Measurements from ENCODE around the gene PIGC.

Gene PIGC

DNA sequence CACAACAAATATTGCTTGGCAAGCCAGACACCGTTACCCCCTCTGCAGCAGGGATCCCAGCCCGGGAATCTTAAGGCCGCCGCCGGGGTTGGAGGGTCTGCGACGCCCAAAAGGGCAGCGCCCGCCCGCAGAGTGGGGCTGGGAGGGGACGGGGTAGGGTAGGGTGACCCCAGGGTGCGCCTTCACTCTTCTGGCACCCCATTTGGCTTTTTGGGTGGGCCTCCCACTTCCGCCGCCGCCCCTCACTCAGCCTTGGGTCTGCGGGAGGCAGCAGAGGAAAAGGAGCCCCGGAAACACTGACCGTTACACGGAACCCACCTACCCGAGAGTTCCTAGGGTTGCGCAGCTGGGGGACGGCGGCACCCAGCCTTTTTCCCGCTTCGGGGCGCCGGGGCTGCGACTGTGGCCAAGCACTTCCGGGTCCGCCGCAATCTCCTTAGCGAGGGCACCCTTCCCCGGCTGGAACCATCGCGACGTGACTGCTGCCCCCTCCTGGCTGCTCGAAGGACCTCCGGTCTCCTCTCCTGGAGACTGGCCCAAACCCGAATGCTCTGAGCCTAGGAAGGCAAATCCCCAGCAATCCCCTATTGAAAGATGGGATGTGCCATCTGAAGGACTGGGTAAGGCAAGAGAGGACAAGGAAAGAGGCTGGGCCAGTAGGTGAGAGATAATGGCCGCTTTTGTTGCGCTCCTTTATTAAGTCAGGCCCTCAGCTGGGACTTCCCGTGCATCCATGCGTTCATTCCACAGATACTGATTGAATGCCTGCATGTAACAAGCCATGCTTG, at the start of gene PIGC:
Gene PIGC, minus strand, starts transcription at position 404 of the 788 bp plus-strand sequence. CDS start 1,447 bp downstream, outside the sequence.
- peak; percentile 58 for DNase-seq

DNA sequence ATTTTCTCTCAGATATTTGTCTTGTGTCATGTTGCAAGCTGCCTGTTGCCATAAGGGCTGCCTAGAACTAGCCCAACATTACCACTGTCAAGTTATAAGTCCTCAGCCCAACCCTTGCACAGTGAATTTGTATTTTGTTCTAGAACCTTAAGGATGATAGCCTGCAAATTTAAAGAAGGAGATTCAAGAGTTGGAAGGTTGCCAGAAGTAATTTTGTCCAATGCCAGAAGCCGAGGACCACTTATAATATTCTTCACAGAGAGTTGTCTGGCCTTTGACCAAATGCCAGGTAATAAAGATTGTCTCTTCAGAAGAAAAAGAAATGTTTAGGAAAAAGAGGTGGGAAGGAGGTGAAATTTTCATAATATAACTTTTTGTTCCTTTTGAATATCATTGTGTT, 48.6 kb upstream of the PIGC start:
- no peak for DNase-seq

DNA sequence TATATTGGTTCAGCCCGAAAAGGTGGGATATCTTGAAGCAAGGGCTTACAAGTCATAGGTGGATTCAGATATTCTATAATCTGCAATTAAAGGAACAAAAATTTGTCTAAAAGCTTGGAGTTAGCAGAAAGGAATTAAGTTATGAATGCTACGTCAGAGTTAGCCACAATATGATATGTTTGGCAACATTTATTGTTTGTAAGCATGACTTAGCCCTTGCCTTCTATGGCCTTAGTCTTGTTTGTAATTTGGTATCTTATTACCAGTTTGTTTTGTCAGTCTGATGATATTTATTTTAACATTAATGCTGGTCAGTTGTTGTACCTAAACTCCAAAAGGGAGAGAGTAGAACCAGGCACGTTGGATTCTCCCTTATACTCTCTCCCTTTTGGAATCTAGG, 46.0 kb upstream of the PIGC start:
- DNase-seq: no peak

DNA sequence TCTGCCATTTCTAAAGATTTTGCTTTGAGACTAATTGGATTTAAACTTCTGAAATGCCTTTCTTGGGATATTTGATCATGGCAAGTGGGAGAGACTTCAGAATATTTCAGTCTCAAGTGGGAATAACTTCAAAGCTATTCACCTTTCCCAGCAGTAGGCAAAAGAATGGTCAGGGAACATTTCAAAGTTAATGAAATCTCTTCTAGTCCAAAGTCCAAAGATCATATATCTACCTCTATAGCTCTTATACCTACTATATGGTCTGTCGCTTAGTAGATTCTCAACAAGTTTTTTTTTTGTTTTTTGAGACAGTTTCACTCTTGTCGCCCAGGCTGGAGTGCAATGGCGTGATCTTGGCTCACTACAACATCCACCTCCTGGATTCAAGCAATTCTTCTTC, 44.5 kb upstream of the PIGC start:
- no peak for DNase-seq

DNA sequence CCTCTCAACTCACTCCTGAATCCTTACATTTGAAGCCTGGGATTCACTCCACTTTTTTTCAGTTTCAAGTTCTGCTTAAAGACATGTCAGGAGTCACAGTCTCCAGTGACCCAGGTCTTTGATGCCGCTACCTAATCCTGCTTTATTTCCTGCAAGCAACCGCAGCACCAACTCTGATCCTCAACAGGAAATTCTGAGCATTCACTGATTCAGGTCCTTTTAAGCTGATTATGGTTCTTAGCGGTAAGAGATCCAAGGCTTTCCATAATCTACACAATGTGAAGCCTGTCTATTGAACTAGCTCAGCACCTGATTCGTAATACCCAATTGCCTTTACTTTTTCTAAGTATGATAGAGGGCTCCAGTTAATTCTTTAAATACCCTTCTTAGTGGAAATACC, 43.7 kb upstream of the PIGC start:
- DNase-seq: no peak

DNA sequence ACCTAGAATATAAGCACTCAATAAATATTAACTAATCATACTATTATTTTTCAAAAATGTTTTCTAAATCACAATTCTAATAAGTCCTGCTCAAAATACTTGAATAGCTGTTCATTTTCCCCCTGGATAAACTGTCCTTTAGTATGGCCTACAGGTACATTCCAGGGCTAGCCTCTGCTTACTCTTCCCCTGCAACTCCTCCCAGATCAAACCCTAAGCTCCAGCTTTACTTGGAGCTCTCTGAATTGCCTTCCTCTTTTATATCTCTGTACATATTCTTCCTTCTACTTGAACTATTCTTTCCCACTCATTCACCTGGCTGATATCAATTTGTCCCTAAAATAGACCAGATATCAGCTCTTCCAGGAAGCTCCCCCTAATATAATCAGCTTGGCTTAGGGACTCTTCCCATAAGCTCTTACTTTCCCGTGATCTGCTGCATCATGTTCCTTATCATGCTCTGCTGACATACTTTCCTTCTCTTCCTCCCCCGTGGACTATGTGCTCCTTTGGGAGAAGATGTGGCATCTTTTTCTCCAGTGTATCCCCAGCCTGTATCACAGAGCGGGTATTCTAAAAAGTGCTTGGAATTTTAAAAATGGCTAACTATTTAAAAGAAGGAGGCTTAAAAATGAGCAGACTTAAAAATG, 43.1 kb upstream of the PIGC start:
- DNase-seq: no peak

DNA sequence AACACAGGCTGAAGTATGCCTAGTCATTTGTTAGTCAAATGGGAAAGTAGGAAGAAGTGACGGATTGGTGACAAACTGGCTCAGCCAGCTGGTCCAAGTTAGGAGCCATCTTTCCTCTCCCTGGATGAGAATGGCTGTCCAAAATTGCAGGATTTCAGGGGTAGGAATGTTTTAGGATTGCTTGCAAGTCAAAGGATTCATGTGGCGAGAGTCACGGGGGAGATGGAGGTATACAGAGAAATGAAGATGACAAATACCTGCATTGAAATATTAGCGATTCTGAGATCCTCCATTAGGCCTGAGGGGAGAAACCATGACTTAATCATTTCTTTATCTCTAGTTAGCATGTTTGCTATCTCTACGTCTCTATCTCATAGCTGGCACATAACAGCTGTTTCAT, 41.8 kb upstream of the PIGC start:
- DNase-seq: no peak

DNA sequence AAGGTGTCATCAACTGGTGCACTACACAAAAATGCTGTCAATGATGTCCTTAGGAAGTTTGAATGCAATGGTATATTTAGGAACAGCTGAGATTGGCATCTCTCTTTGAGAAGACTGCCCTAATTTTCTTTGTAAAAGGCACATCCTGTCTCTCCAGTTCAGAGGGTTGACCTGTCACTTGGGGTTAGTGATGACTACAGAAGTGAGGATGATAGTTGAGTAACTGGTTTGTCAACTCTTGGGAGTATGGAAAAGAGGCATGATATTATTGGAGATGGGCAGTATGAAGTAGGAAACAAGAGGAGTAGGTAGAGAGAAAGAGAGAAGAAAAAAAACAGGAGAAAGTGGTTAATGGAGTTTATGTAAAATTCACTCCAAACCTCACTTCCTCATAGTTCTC, 40.4 kb upstream of the PIGC start:
- DNase-seq: no peak

DNA sequence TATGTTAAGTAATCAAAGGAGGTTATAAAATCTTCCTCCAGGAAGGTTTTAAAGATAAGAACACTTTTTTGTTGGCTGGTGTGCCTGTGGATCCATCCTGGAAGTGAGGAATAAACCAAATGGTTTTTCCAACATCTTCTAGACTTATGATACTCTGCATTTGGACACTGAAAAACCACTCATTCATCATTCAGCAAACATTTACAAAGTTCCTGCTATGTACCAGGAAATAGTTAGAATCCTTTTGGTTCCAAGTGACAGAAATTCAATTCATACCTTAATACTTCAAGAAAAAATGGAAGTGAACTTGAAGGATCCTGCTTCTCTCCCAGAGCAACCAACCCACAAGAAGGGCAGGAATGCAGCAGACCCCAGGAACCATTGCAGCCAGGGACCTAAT, 39.6 kb upstream of the PIGC start:
- no peak for DNase-seq

DNA sequence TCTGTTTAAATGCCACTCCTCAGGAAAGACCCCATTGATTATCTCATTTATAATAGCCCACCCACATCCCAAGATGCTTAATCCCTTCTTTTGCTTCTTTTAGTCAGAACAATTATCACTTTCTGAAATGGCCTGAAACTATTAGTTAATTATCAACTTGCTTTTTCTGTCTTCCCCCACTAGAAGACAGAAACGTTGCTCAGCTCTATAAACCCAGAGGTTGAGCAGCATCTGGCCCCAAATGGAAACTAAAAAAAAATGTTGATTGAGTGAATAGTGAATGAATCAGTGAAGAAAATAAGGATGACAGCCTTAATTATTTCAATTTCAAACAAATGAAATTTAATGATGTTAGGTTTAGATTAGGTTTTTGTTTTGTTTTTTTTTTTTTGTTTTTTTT, 38.2 kb upstream of the PIGC start:
- DNase-seq: no peak

DNA sequence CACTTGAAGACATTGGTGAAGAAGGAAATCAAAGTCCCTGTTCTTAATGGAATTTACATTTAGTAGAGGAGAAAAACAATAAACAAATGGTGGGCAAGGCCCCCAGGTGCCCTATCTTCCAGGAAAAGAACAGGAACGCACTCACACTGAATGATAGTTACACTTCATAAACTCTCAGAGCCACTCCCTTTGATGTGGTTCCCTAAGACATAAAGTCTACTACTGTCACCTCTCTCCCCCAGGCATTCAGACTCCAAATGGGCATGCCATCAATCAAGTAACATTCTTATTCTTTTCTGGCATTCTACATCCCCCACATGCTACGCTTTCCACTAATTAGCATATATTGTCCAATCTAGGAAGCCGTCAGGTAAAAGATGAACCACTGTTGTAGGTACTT, 36.6 kb upstream of the PIGC start:
- no peak for DNase-seq

DNA sequence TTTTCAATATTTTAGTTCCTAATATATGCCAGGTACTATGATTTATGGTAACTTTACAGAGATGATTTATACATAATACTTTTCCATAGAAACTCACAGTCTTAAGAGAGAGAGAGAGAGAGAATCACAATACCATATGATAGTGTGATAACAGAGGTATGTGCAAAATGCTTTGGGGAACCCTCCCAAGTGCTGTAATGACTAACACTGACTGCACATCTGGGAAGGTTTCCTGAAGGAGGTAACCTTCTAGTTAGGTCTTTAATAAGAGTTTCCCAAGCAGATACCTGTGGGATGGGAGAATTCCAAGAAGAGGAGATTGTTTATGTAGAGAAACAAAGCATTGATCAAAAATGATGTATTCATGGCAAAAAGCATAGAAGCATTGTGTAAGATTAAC, 34.6 kb upstream of the PIGC start:
- DNase-seq: no peak

DNA sequence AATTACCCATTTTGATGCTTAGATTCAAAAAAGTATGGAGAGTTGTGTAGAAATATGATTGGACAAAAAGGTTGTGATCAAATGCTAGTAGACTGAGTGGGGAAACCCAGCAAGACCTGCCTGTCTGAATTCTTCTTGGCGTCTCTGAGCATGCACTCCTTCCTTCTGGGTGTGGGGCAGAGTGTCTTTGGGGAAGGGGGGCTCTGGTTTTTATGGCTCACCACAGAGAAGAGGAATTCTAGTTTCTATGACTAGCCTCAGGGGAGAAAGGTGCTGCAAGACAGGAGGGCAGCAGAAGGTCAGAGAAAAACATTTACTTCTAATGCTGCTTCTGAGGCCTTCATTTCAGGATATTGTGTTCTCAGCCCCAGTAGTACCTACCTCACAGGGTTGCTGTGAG, 33.9 kb upstream of the PIGC start:
- no peak for DNase-seq

DNA sequence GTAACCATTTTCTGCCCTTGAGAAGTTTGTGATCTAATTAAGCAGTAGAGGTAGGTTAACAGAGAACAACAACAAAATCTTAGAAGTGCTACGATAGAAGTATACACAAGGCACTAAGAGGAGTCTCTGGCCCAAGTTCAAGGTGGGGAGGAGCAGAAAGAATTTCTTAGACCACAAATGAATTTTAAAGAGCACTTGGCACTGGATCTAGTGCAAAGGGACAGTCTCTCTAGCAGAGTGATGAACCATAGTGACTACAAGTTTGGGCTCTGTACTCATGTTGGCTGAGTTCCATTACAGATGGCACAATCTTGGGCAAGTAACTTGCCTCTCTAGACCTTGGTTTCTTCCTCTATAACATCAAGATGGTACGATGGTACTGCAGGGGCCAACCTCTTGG, 33.3 kb upstream of the PIGC start:
- DNase-seq: no peak

DNA sequence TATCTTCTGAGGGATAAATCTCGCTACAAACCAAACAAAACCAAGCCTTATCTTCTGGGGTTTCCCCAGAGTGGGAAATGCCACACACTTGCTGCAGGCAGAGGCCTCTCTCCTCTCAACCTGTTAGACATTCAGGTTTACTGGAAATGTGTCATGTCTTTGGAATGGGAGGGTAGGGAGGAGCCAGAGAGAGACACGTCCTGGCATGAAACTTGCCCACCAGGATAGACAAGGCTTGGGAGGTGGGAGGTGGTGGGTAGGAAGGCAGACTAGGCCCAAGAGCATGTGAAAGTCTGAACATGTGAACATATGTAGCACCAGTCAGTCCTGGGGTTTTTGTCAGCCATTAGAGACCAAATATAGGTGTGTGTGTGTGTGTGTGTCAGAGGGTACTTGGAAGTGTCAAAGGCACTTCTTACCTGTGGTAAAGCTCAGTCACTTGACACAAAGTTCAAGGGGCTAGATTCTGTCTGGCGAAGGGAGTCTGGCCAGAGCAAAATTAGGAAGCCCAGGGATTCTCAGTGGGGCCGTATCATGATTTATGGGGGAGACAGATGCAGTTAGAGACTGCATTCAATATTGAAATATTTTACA, 32.4 kb upstream of the PIGC start:
- DNase-seq: no peak

DNA sequence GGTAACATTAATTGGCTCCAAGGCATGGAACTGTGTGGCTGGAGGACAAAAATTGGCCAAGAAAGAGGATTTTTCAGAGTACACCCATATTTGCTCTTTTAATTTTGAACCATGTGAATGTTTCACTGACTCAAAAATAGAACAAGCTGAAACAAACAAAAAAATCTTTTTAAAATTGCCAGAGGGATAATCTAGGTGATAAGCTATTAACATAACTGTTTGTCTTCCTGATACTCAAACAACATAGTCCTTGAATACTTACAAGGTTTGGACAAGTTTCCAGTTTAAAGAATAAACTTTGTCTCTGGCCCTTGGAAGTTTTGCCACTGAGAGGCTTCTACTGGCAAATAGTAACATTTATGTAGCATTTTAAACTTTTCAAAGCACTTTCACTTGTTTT, 30.0 kb upstream of the PIGC start:
- DNase-seq: no peak

DNA sequence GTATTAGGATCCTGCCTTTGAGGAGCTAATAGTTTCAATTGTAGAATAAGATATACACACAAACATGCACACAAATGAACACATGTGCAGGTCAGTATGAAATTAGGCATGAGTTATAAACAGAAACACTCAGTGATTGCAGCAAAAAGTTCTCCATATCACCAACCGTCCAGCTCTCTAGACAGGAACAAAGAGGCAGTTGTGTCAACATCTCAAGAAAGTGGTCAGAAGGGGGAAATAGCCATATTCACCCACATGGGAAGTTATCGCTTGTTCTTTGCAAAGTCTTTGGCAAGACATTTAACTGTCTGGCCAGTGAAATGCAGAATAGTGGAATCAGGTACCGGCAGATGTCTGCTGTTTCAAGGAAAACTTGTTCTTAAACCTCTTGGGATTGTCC, 29.4 kb upstream of the PIGC start:
- peak; percentile 36 for DNase-seq

DNA sequence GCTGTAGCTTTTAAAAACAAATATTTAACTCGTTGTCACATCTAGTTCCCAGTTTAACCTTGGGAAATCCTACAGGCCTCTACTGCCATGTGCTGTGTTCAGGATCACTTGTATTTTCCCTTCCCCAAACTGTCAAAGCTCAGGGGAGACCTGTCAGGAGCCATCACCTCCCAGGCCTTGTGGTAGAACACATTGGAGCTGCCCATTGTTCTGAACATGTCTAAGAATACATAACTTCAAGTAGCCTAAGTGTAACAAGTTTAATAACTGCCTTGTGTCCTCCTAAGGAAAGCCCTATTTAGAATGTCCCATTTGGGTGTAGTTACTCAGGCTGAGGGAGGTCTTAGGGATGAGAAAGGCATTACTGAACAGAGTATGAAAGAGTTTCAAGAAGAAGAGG, 28.6 kb upstream of the PIGC start:
- no peak for DNase-seq

DNA sequence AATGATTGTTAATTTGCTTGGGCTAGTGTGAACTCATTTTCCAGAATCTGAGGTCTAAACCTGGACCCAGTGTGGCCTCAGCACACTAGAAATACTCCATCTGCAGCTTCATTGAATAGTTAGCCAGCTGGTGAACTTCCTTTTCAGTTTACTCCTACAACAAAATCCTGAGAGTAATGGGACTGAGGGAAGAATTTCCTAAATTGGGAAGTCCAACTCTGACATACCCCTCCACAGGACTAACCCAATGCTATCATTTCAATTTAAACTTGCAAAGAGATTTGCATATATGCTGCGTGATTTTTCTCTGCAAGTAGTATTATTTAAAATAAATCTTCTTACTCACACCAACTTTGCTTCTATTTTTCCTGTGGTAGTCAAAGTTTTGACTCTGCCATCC, 27.8 kb upstream of the PIGC start:
- DNase-seq: no peak

DNA sequence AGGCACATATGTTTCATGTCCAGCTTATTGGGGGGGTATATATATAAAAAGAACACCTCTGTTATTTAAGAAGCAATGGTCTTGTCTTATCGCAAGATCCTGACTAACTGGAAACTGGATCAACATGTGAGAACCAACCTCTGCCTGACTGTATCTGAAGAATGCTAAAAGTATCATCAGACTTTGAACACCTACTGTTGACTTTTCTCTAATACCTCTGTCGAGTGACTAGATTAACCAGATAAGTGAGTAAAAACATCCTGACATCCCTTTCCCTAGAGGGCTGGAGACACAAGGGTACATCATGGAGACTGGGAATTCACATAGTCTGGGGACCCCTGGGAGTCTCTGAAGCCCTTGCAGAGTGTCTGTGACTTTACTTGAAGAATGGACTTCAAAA, 26.3 kb upstream of the PIGC start:
- DNase-seq: no peak

DNA sequence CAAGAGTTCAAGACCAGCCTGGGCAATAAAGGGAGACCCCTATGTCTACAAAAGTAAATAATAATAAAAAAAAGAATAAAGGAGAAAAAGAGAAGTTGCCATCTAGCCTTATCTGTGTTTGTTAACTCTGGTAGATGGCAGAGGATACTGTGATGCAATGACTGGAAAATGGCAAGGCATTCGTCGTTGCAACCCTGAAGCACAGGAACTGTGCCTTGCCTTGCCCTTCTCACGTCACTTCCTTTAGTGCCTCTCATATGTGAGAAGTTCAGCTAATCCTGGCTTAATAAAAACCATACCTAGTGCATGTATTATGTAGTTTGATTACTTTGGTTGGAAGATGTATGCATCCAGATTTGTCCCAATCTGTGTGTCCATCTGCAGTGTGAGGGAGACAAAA, 25.8 kb upstream of the PIGC start:
- no peak for DNase-seq

DNA sequence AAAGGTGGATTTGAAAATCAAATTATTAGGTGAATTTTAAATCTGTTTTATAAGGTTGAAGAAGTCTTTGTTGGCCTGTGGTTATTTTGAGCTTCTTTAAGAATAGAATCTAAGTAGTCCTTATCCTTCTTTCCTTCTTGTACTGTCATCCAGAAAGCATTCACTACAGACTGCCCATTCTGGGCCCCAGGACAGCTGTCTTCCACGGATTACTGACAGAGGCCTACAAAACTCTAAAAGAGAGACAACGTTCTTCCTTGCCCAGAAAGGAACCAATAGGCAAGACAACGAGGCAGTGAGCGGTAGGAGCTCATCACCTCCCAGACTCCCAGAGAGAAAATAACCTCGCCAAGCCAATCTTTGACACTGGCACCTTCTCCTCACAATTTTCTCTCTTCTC, 24.4 kb upstream of the PIGC start:
- no peak for DNase-seq

DNA sequence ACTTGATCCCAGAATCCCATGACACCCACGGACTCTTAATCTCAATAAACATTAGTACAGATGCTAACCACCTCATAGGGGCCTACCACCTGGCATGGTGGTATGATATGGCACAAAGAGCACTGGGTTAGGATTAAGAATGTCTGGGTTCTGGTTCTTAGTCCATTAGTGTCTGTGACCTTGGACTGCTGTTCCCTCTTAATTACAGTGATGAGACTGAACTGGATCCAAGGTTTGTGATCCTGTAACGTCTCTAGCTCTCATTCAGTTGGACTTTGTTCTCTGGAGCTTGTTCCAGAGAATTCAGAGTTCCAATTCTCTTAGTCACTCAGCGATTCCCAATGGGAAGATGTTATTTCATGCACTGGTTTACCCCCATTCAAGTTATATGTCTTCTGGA, 23.6 kb upstream of the PIGC start:
- DNase-seq: no peak

DNA sequence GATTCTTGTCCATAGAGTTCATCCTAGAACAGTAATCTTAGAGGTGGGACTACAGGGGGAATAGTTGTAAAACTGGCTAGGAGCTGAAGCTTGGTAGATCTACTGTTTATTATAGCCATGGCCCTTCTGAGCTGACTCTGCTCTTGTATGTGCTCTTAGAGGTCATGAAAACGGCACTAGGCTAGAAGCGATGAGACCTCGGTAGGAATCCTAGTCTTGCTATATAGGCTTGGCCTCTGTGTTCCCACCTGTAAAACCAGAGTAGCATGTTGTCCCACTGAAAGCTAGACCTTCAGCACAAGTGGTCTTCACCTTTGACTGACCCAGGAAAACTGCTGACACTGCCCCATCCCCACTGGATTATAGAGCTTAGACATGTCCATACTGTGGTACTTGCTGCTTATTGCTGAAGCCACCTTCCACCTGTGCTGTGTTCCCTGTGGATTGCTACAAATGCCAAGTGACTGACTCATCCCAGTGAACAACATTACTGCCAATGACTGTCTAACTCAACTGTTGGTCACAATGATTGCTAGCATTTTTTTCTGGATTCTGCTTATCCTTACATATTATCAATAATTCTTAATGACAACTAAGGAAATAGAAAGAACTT, 23.0 kb upstream of the PIGC start:
- DNase-seq: no peak

Data from SIG-M5 (cell line).